GM12873 (cell line): ENCODE data around the gene ZNF594.

Experiments
- TF ChIP-seq, protein P1 (sequence below): IDR thresholded peaks from 2 replicates; pipeline ENCODE4 v1.5.1; 2012; ENCODE audit warnings: low read depth, mild to moderate bottlenecking, moderate library complexity, low read length, control low read depth; ENCODE audit not compliant: insufficient read depth; ENCODE audit errors: missing control alignments

Gene ZNF594

DNA sequence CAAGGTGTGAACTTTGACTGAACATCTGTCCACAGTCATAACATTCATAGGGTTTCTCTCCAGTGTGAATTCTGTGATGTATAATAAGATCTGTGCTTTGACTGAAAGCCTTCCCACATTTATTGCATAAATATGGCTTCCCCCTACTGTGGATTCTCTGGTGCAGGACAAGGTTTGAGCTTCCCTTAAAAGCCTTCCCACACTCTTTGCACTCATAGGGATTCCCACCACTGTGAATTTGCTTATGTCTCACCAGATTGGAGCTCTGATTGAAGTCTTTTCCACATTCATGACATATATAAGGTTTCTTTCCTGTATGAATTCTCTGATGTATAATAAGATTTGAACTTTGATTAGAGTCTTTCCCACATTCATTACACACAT lies 8.3 kb downstream of the ZNF594 start:
- TF ChIP-seq, protein P1, sequence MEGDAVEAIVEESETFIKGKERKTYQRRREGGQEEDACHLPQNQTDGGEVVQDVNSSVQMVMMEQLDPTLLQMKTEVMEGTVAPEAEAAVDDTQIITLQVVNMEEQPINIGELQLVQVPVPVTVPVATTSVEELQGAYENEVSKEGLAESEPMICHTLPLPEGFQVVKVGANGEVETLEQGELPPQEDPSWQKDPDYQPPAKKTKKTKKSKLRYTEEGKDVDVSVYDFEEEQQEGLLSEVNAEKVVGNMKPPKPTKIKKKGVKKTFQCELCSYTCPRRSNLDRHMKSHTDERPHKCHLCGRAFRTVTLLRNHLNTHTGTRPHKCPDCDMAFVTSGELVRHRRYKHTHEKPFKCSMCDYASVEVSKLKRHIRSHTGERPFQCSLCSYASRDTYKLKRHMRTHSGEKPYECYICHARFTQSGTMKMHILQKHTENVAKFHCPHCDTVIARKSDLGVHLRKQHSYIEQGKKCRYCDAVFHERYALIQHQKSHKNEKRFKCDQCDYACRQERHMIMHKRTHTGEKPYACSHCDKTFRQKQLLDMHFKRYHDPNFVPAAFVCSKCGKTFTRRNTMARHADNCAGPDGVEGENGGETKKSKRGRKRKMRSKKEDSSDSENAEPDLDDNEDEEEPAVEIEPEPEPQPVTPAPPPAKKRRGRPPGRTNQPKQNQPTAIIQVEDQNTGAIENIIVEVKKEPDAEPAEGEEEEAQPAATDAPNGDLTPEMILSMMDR = no peak

DNA sequence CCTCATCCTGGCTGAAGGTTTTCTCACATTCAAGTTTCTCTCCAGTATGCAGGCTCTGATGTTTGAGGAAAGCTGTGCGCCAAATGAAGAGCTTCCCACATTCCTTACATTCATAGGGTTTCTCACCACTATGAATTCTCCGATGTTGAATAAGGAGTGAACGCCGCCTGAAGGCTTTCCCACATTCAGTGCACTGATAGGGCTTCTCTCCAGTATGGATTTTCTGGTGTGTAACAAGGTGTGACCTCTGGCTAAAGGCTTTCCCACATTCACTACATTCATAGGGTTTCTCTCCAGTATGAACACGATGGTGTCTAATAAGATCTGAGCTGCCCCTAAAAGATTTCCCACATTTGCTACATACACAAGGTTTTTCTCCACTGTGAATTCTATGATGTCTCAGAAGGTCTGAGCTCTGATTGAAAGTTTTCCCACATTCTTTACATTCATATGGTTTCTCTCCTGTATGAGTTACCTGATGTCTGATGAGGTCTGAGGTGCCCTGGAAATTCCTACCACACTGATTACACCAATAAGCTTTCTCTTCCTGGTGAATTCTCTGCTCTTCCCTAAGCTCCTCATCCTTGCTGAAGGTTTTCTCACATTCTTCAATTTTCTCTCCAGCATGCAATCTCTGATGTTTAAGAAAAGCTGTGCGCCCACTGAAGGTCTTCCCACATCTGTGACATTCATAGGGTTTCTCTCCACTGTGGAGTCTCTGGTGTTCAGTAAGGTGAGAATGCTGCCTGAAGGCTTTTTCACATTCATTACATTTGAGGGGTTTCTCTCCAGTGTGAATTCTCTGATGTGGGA lies 8.9 kb downstream of the ZNF594 start:
- TF ChIP-seq, protein P1 = no peak

DNA sequence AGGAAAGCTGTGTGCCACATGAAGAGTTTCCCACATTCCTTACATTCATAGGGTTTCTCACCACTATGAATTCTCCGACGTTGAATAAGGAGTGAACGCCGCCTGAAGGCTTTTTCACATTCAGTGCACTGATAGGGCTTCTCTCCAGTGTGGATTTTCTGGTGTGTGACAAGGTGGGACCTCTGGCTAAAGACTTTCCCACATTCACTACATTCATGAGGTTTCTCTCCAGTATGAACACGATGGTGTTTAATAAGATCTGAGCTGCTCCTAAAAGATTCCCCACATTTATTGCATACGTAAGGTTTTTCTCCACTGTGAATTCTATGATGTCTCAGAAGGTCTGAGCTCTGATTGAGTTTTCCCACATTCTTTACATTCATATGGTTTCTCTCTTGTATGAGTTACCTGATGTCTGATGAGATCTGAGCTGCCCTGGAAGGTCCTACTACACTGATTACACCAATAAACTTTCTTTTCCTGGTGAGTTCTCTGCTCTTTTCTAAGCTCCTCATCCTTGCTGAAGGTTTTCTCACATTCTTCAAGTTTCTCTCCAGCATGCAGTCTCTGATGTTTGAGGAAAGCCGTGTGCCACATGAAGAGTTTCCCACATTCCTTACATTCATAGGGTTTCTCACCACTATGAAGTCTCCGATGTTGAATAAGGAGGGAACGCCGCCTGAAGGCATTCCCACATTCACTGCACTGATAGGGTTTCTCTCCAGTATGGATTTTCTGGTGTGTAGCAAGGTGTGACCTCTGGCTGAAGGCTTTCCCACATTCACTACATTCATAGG lies 10.0 kb downstream of the ZNF594 start:
- TF ChIP-seq, protein P1 = no peak

- TF ChIP-seq, protein P1 = no peak
These were observed 12.7 kb downstream of the ZNF594 start for GRCh38 chr17:5179003-5179402.

- TF ChIP-seq, protein P1 = no peak
These were observed 27.2 kb downstream of the ZNF594 start for GRCh38 chr17:5164436-5164835.

DNA sequence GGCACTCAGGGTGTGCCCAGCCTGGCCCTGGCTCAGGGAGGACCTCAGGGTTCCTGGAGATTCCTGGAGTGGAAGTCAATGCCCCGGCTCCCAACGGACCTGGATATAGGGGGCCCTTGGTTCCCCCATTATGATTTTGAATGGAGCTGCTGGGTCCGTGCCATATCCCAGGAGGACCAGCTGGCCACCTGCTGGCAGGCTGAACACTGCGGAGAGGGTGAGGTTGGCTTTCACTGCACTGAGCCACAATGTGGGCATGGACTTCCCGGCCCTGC lies 52.3 kb downstream of the ZNF594 start:
- TF ChIP-seq, protein P1 = no peak

DNA sequence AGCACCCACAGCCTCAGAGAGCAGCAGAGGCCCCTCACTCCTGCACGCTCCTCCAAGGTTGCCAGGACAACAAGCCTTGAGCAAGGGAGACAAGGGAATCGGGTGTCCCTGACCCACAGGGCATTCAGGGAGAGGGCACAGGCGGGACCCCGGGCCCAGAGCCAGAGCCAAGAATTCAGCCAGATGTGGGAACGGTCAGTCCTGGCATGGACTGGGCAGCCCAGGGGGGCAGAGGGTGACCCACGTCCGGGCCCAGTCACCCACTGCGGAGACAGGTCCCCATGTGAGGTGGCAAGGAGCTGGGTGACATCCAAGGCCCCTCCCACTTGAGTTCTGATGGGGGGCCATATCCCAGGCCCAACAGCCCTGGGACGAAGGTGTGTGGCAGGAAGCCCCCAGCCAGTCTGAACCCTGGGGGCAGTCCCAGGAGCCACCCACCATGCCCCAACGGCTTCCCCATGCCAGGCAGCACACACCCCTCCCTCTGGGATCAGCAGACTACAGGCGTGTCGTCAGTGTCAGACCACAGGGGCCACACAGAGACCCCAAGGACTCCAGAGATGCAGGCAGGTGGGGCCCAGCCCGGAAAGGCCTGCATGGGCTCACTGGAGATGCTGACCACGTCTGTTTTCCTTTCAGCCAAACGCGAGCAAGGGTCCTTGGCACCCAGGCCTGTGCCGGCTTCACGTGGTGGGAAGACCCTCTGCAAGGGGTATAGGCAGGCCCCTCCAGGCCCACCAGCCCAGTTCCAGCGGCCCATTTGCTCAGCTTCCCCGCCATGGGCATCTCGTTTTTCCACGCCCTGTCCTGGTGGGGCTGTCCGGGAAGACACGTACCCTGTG lies 52.8 kb downstream of the ZNF594 start:
- TF ChIP-seq, protein P1 = no peak
